ENCODE data around the gene LCN6.
"Not testable (repeated sequence)": the region's sequence is repeated elsewhere in the genome, so short reads cannot be mapped to it uniquely, and the experiment has no call there.

Gene LCN6

DNA sequence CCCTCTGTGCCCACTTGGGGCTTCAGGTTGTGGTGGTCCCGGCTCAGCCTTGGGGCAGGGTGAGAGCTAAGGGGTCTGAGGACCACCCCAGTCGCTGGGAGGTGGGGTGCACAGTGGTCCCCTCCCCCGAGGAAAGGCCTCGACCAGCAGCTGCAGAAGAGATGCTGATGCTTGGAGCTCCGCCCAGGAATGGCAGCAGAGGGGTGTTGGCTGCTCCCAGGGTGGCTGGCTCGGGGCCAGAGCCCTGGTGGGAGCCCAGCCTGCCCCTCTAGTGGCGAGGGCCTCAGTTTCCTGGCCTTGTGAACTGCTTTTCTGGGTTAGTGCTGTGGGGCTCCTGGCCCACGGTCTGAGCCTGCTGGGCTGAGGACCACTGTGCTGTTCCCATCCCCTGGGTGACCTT is 34.8 kb downstream of the LCN6 start:
- H3K27me3 ChIP-seq (ENCODE audit: insufficient read depth, insufficient read length): peaks cover 9% of the 10 kb centered on the region
- DNase-seq (ENCODE audit: low read depth, low spot score): no peak
- H3K4me3 ChIP-seq (ENCODE audit: insufficient read length, low read depth): peak overlapping the region; percentile 67
- H3K9ac ChIP-seq (ENCODE audit: insufficient read length, low read depth): peak overlapping the region; percentile 87
- H3K36me3 ChIP-seq (ENCODE audit: insufficient read depth, insufficient read length, low read length): peaks cover 5% of the 10 kb centered on the region
- peaks cover 36% of the 10 kb centered on the region for H3K4me1 ChIP-seq (ENCODE audit: insufficient read depth, insufficient read length)
- no peaks in the 10 kb centered on the region for H3K9me3 ChIP-seq (ENCODE audit: insufficient read depth, low read length)
- TF ChIP-seq ZNF274 (IDR thresholded peaks at IDR 0.05; ENCODE audit: low read depth, low read length) (no peak), SUZ12 (IDR thresholded peaks at IDR 0.05; ENCODE audit: extremely low read depth, insufficient read depth, insufficient read length) (no peak), YY1 (IDR thresholded peaks at IDR 0.05; ENCODE audit: insufficient read depth, insufficient read length) (no peak)

GRCh38 chr9:136712690-136713544 is 35.4 kb downstream of the LCN6 start:
- peaks cover 9% of the 10 kb centered on the region for H3K27me3 ChIP-seq (ENCODE audit: insufficient read depth, insufficient read length)
- TF ChIP-seq YY1 (IDR thresholded peaks at IDR 0.05; ENCODE audit: insufficient read depth, insufficient read length) (no peak), ZNF274 (IDR thresholded peaks at IDR 0.05; ENCODE audit: low read depth, low read length) (no peak), SUZ12 (IDR thresholded peaks at IDR 0.05; ENCODE audit: extremely low read depth, insufficient read depth, insufficient read length) (no peak)
- peak overlapping the region; percentile 87 for H3K9ac ChIP-seq (ENCODE audit: insufficient read length, low read depth)
- DNase-seq (ENCODE audit: low read depth, low spot score): no peak
- peaks cover 36% of the 10 kb centered on the region for H3K4me1 ChIP-seq (ENCODE audit: insufficient read depth, insufficient read length)
- H3K4me3 ChIP-seq (ENCODE audit: insufficient read length, low read depth): peak overlapping the region; percentile 67
- H3K36me3 ChIP-seq (ENCODE audit: insufficient read depth, insufficient read length, low read length): peaks cover 5% of the 10 kb centered on the region
- no peaks in the 10 kb centered on the region for H3K9me3 ChIP-seq (ENCODE audit: insufficient read depth, low read length)

DNA sequence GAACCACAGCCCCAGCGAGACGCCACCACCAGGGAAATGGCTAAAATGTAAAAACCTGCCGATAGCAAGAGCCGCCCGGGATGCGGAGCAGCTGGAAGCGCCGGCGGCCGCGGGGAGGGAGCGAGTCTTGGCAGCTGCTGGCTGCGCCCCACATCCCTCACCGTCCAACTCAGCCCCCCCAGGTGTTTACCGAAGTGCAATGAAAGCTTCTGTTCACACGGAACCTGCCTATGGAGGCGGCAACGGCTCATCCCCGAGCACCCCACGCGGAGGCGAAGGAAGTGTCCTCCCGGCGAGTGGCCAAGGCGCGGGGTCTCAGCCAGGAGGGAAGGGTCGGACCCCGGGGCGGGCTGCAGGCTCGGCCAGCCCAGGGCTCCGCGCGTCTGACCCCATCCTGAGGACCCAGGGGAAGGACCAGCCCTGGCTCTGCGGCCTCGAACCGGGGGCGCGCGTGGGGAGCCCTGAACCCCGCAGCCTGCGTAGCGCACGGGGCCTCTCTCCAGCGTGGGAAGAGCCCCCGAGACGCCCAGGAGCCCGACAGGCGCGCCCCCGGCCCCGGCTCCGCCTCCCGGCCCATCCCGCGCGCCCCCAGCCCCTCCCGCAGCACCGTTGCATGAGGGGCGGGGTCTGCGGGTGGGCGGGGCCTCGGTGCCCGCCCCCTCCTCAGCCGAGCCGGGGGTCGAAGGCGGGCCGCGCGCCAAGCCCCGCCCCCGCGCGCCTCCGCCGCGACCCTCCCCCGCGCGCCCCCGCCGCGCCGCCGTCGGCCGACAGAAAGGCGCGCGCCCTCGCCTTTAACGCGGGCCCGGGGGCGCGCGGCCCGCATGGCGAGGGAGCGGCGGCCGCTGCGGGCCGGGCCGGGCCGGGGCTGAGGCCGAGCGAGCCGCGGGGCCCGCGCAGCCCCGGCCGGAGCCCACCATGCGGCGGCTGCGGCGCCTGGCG is 36.3 kb downstream of the LCN6 start, which contains the start of gene DIPK1B:
TSS of gene DIPK1B (plus strand) at position 822 of the 939 bp plus-strand sequence. CDS start at position 916, 94 bp downstream.
- Histone ChIP-seq H3K36me3 (ENCODE audit: insufficient read depth, insufficient read length, low read length) (peaks cover 5% of the 10 kb centered on the region), H3K27me3 (ENCODE audit: insufficient read depth, insufficient read length) (peaks cover 9% of the 10 kb centered on the region), H3K9me3 (ENCODE audit: insufficient read depth, low read length) (no peaks in the 10 kb centered on the region), H3K9ac (ENCODE audit: insufficient read length, low read depth) (peak within 1 kb of the TSS; percentile 87), H3K4me1 (ENCODE audit: insufficient read depth, insufficient read length) (peaks cover 34% of the 10 kb centered on the region), H3K4me3 (ENCODE audit: insufficient read length, low read depth) (peak within 1 kb of the TSS; percentile 72)
- TF ChIP-seq ZNF274 (IDR thresholded peaks at IDR 0.05; ENCODE audit: low read depth, low read length) (no peak), SUZ12 (IDR thresholded peaks at IDR 0.05; ENCODE audit: extremely low read depth, insufficient read depth, insufficient read length) (no peak), YY1 (IDR thresholded peaks at IDR 0.05; ENCODE audit: insufficient read depth, insufficient read length) (no peak)
- no peak for DNase-seq (ENCODE audit: low read depth, low spot score)

GRCh38 chr9:136711219-136711648 is 37.1 kb downstream of the LCN6 start:
- DNase-seq (ENCODE audit: low read depth, low spot score); H3K9me3 ChIP-seq (ENCODE audit: insufficient read depth, low read length); H3K27me3 ChIP-seq (ENCODE audit: insufficient read depth, insufficient read length); H3K36me3 ChIP-seq (ENCODE audit: insufficient read depth, insufficient read length, low read length); H3K4me3 ChIP-seq (ENCODE audit: insufficient read length, low read depth); H3K9ac ChIP-seq (ENCODE audit: insufficient read length, low read depth): not testable (repeated sequence)
- peaks cover 34% of the 10 kb centered on the region for H3K4me1 ChIP-seq (ENCODE audit: insufficient read depth, insufficient read length)

GRCh38 chr9:136710543-136710942 is 37.8 kb downstream of the LCN6 start:
- Histone ChIP-seq H3K36me3 (ENCODE audit: insufficient read depth, insufficient read length, low read length) (peaks cover 5% of the 10 kb centered on the region), H3K9me3 (ENCODE audit: insufficient read depth, low read length) (no peaks in the 10 kb centered on the region), H3K9ac (ENCODE audit: insufficient read length, low read depth) (no peak overlapping the region), H3K4me1 (ENCODE audit: insufficient read depth, insufficient read length) (peaks cover 32% of the 10 kb centered on the region), H3K27me3 (ENCODE audit: insufficient read depth, insufficient read length) (peaks cover 9% of the 10 kb centered on the region), H3K4me3 (ENCODE audit: insufficient read length, low read depth) (no peak overlapping the region)
- TF ChIP-seq YY1 (IDR thresholded peaks at IDR 0.05; ENCODE audit: insufficient read depth, insufficient read length): no peak
- TF ChIP-seq SUZ12 (IDR thresholded peaks at IDR 0.05; ENCODE audit: extremely low read depth, insufficient read depth, insufficient read length): no peak
- no peak for TF ChIP-seq ZNF274 (IDR thresholded peaks at IDR 0.05; ENCODE audit: low read depth, low read length)
- no peak for DNase-seq (ENCODE audit: low read depth, low spot score)

- no peak for TF ChIP-seq SUZ12 (IDR thresholded peaks at IDR 0.05; ENCODE audit: extremely low read depth, insufficient read depth, insufficient read length)
- no peak for TF ChIP-seq YY1 (IDR thresholded peaks at IDR 0.05; ENCODE audit: insufficient read depth, insufficient read length)
- no peak for TF ChIP-seq ZNF274 (IDR thresholded peaks at IDR 0.05; ENCODE audit: low read depth, low read length)
- Histone ChIP-seq H3K27me3 (ENCODE audit: insufficient read depth, insufficient read length) (peaks cover 9% of the 10 kb centered on the region), H3K36me3 (ENCODE audit: insufficient read depth, insufficient read length, low read length) (peaks cover 2% of the 10 kb centered on the region)
Observed at GRCh38 chr9:136709454-136710109, 38.7 kb downstream of the LCN6 start.

More at GRCh38 chr9:136709454-136710109, 38.7 kb downstream of the LCN6 start:
- H3K9ac ChIP-seq (ENCODE audit: insufficient read length, low read depth): peak overlapping the region; percentile 5
- H3K4me3 ChIP-seq (ENCODE audit: insufficient read length, low read depth): no peak overlapping the region
- no peak for DNase-seq (ENCODE audit: low read depth, low spot score)
- no peaks in the 10 kb centered on the region for H3K9me3 ChIP-seq (ENCODE audit: insufficient read depth, low read length)
- H3K4me1 ChIP-seq (ENCODE audit: insufficient read depth, insufficient read length): peaks cover 25% of the 10 kb centered on the region

Measured in NT2/D1 (cell line).